Mesendoderm (in vitro differentiated cells): ENCODE measurements around the gene TMEM175.

Source experiments
- DNase-seq: peaks from one replicate; pipeline ENCODE4 v3.0.0; 2013
- H2AK5ac ChIP-seq: 2 replicates; pipeline ENCODE4 v1.6.1; 2013; ENCODE audit warnings: low read length, inconsistent platforms
- H2BK120ac ChIP-seq: 2 replicates; pipeline ENCODE4 v1.6.1; 2013; ENCODE audit warnings: low read depth, mild to moderate bottlenecking, low read length, moderate library complexity, mixed read lengths
- H2BK15ac ChIP-seq: replicated peaks from 2 replicates; pipeline ENCODE4 v1.6.1; 2013; ENCODE audit warnings: low read depth, mild to moderate bottlenecking, moderate library complexity
- H2BK5ac ChIP-seq: 2 replicates; pipeline ENCODE4 v1.6.1; 2013; ENCODE audit warnings: low read length, inconsistent platforms
- H3K18ac ChIP-seq: 2 replicates; pipeline ENCODE4 v1.6.1; 2013; ENCODE audit warnings: mild to moderate bottlenecking, low read length, mixed read lengths
- H3K23ac ChIP-seq: one replicate; pipeline ENCODE4 v1.6.1; 2013; ENCODE audit warnings: low read length
- H3K27ac ChIP-seq: 2 replicates; pipeline ENCODE4 v1.5.1; 2013; ENCODE audit warnings: low read depth, mild to moderate bottlenecking, inconsistent platforms, low read length, moderate library complexity
- H3K27me3 ChIP-seq: 2 replicates; pipeline ENCODE4 v1.6.1; 2013; ENCODE audit warnings: low read length, control low read depth, mild to moderate bottlenecking, inconsistent platforms; ENCODE audit not compliant: insufficient read depth, poor library complexity
- H3K36me3 ChIP-seq: 2 replicates; pipeline ENCODE4 v1.6.1; 2013; ENCODE audit warnings: low read length, inconsistent platforms; ENCODE audit not compliant: control insufficient read depth, insufficient read depth
- H3K4ac ChIP-seq: one replicate; pipeline ENCODE4 v1.6.1; 2013; ENCODE audit warnings: low read depth, mild to moderate bottlenecking, low read length, moderate library complexity
- H3K4me1 ChIP-seq: 2 replicates; pipeline ENCODE4 v1.6.1; 2013; ENCODE audit warnings: low read depth, low read length, inconsistent platforms; ENCODE audit not compliant: control insufficient read depth
- H3K4me2 ChIP-seq: 2 replicates; pipeline ENCODE4 v1.6.1; 2013; ENCODE audit warnings: low read length
- H3K4me3 ChIP-seq: 2 replicates; pipeline ENCODE4 v1.5.1; 2013; ENCODE audit warnings: mild to moderate bottlenecking, low read length
- H3K56ac ChIP-seq: one replicate; pipeline ENCODE4 v1.6.1; 2013; ENCODE audit warnings: low read length
- H3K79me1 ChIP-seq: 2 replicates; pipeline ENCODE4 v1.6.1; 2013; ENCODE audit warnings: low read length, inconsistent platforms
- H3K79me2 ChIP-seq: 2 replicates; pipeline ENCODE4 v1.6.1; 2013; ENCODE audit warnings: mild to moderate bottlenecking, low read length; ENCODE audit not compliant: control insufficient read depth, insufficient read depth
- H3K9ac ChIP-seq: 2 replicates; pipeline ENCODE4 v1.6.1; 2013; ENCODE audit warnings: low read length, inconsistent platforms
- H4K5ac ChIP-seq: one replicate; pipeline ENCODE4 v1.6.1; 2013; ENCODE audit warnings: low read length
- H4K8ac ChIP-seq: one replicate; pipeline ENCODE4 v1.6.1; 2013; ENCODE audit warnings: low read depth, mild to moderate bottlenecking, control low read depth, low read length, moderate library complexity
- WGBS: extraction: QIAGEN DNeasy Blood & Tissue Kit; methylation state at CpG from one replicate; pipeline ENCODE4 v1.1.7; 2013; ENCODE audit warnings: low lambda C conversion rate, missing lambda C conversion rate; ENCODE audit not compliant: insufficient coverage; ENCODE audit errors: extremely low coverage; 5-methylcytosine and 5-hydroxymethylcytosine counted together

The TMEM175 gene

DNA sequence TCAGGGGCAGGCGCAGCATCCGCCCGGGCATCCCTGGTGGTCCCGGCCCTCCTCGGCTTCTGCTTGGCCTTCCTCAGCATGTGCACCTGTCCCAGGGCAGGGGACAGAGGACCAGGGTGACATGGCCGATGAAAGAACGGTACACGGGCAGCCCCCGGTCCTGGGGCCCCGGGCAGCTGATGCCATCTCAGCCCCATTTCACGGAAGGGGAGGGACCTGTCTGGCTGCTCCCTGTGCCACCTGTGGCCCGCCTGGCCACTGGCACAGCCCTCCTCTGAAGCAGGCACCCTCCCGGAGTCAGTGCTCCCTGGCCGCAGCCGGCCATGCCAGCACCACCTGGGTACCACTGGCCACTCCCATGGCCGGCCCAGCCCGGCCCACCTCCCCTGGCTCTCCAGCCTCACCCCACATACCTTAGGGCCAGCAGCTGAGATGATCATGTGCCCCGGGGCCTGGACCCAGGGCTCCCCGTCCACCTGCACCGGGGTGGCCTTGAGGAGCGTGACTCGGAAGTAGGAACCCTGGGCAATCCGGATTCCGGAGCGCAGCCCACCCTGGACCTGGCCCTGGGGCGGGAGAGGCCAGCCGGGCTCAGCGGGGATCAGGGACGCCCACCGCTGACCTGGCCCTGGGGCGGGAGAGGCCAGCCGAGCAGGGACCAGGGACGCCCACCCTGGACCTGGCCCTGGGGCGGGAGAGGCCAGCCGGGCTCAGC, 28.5 kb downstream of the TMEM175 start:
- Histone ChIP-seq H2BK5ac (no peak overlapping the region), H3K4me3 (no peak overlapping the region), H3K23ac (no peak overlapping the region), H3K79me2 (no peaks in the 10 kb centered on the region), H3K9ac (no peak overlapping the region), H3K4ac (no peak overlapping the region), H3K36me3 (no peaks in the 10 kb centered on the region), H4K5ac (no peak overlapping the region), H3K79me1 (no peaks in the 10 kb centered on the region), H4K8ac (no peak overlapping the region), H3K27me3 (no peaks in the 10 kb centered on the region), H3K4me2 (no peak overlapping the region), H3K18ac (no peak overlapping the region), H2BK15ac (no peak overlapping the region), H3K56ac (no peak overlapping the region), H2AK5ac (no peak overlapping the region), H3K4me1 (no peaks in the 10 kb centered on the region), H3K27ac (no peak overlapping the region), H2BK120ac (no peak overlapping the region)
- no CpG with 5 or more reads among the region's 35 CpGs for WGBS
- DNase-seq: no peak

DNA sequence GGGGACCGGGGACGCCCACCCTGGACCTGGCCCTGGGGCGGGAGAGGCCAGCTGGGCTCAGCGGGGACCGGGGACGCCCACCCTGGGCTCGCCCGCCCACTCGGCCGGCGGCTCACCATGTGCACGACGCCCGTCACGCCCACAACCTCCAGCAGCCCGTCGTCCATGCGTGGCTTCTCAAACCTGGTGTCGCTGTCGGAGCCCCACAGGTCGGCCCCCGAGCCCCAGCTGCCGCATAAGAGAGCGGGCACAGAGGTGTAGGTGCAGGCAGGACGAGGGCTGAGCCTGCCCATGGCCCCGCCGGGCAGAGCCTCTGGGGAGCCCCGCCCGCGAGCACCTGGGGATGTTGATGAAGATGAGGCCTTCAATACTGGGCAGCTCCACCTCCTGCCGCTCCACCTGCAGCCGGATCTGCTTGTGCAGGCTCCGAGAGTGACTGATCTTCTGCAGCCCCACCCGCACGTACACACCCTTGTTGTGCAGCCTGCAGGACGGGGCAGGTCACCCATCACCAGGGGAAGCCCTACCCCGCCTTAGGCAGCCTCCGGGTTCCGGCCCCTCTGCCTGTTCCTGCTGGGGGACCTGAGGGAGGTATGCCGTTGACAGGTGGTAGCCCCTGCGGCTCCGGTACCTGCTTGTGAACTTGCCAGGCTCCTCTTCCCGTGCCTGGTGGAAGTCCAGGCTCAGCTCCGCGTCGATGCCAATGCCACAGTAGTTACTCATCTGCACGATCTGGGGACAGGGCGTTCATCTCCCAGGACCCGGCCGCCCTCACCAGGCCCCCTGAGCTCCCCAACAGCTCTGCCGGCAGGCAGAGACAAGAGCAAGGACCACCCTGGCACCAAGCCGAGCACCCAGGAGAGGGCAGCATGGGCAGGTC, 29.3 kb downstream of the TMEM175 start:
- Histone ChIP-seq H2AK5ac (no peak overlapping the region), H3K4me2 (no peak overlapping the region), H3K4me3 (no peak overlapping the region), H3K56ac (no peak overlapping the region), H3K4ac (no peak overlapping the region), H4K8ac (no peak overlapping the region), H2BK120ac (no peak overlapping the region), H2BK15ac (no peak overlapping the region), H3K9ac (no peak overlapping the region), H3K79me1 (no peaks in the 10 kb centered on the region), H4K5ac (no peak overlapping the region), H3K18ac (no peak overlapping the region), H3K27me3 (no peaks in the 10 kb centered on the region), H3K79me2 (no peaks in the 10 kb centered on the region), H3K36me3 (no peaks in the 10 kb centered on the region), H2BK5ac (no peak overlapping the region), H3K27ac (no peak overlapping the region), H3K23ac (no peak overlapping the region), H3K4me1 (no peaks in the 10 kb centered on the region)
- no peak for DNase-seq
- no CpG with 5 or more reads among the region's 52 CpGs for WGBS

DNA sequence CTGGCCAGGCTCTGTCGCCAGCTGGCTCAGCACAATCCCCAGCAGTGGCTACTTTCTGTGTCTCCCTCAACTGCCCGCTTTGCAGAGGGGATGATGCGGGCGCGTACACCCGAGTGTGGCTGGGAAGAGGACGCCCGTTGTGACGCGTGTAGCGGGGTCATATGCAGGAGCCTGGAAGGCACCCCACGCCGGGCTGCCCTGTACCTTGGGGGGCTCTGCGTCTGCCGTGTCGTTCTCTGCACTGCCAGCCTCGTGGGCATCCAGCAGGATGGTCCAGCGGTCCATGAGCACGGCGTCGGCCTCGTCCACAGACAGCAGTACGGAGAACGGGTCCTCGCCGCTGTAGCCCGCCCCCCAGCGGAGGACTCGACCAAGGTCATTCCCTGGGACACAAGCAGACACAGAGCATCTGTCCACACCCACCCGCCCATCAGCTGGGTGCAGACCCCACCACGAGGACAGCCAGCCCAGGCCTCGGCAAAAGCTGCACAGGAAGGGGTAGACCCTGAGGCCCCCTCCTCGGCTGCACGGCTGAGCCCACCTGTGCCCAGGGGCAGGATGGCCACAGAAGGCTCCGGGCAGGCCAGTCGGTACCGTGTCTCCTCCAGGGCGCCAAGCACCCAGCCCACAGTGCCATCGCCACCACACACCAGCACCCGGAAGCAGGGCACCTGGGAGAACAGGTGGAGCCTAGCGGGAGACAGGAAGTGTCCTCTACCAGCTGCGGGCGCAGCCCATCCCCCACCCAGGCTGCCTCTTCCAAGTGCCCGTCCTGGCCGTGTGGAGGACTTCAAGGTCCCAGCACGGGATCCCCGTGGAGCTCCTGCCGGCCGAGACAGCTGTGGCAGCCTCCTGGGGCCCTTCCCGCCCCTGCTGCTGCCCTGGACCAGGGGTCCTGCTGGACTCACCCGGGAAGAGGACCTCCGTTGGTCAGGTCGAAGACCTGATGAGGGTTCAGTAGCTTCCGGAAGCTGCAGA, 30.3 kb downstream of the TMEM175 start:
- Histone ChIP-seq H4K5ac (no peak overlapping the region), H3K56ac (no peak overlapping the region)
- DNase-seq: no peak

DNA sequence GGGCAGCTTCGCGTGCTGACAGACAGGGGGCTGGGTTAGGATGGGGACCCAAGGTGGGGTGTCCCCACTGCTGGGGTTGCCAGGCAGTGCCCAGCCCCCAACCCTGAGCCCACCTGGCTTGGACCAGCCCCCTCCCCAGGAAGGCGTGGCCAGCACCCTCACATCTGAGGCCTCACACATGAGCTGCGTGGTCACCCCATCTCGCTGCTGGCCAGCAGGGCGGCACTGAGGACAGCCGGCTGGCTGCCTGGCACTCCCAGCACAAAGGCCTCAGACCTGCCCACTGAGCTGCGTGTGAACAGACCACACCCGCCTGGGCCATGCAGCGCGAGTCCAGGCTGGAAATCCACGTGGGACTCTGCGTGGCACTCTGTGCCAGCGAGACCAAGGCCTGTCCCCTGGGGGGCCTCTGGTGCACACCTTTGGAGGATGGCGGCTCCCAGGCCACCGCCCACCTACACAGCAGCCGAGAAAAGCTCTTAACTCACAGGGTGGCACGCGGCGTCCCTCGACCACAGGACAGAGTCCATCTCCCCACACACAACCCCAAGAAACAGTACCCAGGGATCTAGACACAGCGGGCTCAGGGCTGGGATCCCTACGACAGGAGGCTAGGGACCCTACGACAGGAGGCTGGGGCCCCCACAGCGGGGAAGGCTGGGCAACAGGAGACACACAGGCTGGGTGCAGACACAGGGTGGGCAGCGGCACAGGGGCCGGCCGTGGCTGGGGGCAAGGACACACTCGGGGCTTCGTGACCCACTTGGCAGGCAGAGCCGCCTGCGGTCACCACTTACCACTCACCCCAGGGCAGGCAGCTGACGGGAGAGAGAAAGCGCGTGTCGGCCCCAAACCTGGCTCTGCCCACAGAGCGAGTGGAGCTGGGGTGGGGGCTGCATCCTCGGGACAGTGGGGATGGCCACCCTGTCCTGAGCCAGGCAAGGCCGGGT, 31.3 kb downstream of the TMEM175 start:
- no peaks in the 10 kb centered on the region for H3K79me2 ChIP-seq
- no peak overlapping the region for H3K56ac ChIP-seq
- no peaks in the 10 kb centered on the region for H3K4me1 ChIP-seq
- no peak overlapping the region for H3K18ac ChIP-seq
- no peak overlapping the region for H3K4ac ChIP-seq
- WGBS: no CpG with 5 or more reads among the region's 39 CpGs
- no peak overlapping the region for H4K5ac ChIP-seq
- no peak overlapping the region for H2BK15ac ChIP-seq
- H2BK120ac ChIP-seq: no peak overlapping the region
- H4K8ac ChIP-seq: no peak overlapping the region
- no peak for DNase-seq
- H3K23ac ChIP-seq: no peak overlapping the region
- no peak overlapping the region for H3K4me2 ChIP-seq
- H3K79me1 ChIP-seq: no peaks in the 10 kb centered on the region
- no peak overlapping the region for H2BK5ac ChIP-seq
- H2AK5ac ChIP-seq: no peak overlapping the region
- H3K27me3 ChIP-seq: peaks cover 5% of the 10 kb centered on the region
- no peak overlapping the region for H3K4me3 ChIP-seq
- no peaks in the 10 kb centered on the region for H3K36me3 ChIP-seq
- no peak overlapping the region for H3K9ac ChIP-seq
- H3K27ac ChIP-seq: no peak overlapping the region

More for the DNA sequence above, 30.3 kb downstream of the TMEM175 start:
- H3K27me3 ChIP-seq: peaks cover 2% of the 10 kb centered on the region
- H3K27ac ChIP-seq: no peak overlapping the region
- no peaks in the 10 kb centered on the region for H3K4me1 ChIP-seq
- H3K79me2 ChIP-seq: no peaks in the 10 kb centered on the region
- H4K8ac ChIP-seq: no peak overlapping the region
- H3K79me1 ChIP-seq: no peaks in the 10 kb centered on the region
- no peaks in the 10 kb centered on the region for H3K36me3 ChIP-seq
- H2AK5ac ChIP-seq: no peak overlapping the region
- no peak overlapping the region for H2BK15ac ChIP-seq
- no peak overlapping the region for H2BK5ac ChIP-seq
- no peak overlapping the region for H3K4ac ChIP-seq
- H3K9ac ChIP-seq: no peak overlapping the region
- H3K4me3 ChIP-seq: no peak overlapping the region
- WGBS: no CpG with 5 or more reads among the region's 54 CpGs
- no peak overlapping the region for H3K18ac ChIP-seq
- H3K23ac ChIP-seq: no peak overlapping the region
- H3K4me2 ChIP-seq: no peak overlapping the region
- no peak overlapping the region for H2BK120ac ChIP-seq
